MV-4-11 (cell line): ENCODE data around the gene CFAP65.

ENCODE experiments used
- DNase-seq: peaks from one replicate; lab custom pipeline; 2025; lab: John Stamatoyannopoulos, UW

The CFAP65 gene

GRCh38 chr2:219060821-219061791 is 19.8 kb upstream of the CFAP65 start, which contains the start of gene IHH:
TSS of gene IHH (minus strand) at chr2:219060921. CDS start at chr2:219060467, 454 bp downstream.
- no peak for DNase-seq

GRCh38 chr2:219059725-219060682 is 18.7 kb upstream of the CFAP65 start:
- no peak for DNase-seq

GRCh38 chr2:219059375-219059724 is 18.0 kb upstream of the CFAP65 start:
- DNase-seq = no peak

- no peak for DNase-seq
Measured at GRCh38 chr2:219058541-219059374, 17.4 kb upstream of the CFAP65 start.

- peak; percentile 34 for DNase-seq
Measured at GRCh38 chr2:219057709-219058540, 16.6 kb upstream of the CFAP65 start.

GRCh38 chr2:219056896-219057708 is 15.8 kb upstream of the CFAP65 start:
- DNase-seq = no peak

GRCh38 chr2:219056176-219056895 is 15.0 kb upstream of the CFAP65 start:
- no peak for DNase-seq

- DNase-seq = no peak
Measured at GRCh38 chr2:219054956-219055903, 13.9 kb upstream of the CFAP65 start.

GRCh38 chr2:219049282-219049681 is 8.0 kb upstream of the CFAP65 start:
- no peak for DNase-seq

GRCh38 chr2:219045937-219046550 is 4.7 kb upstream of the CFAP65 start:
- peak; percentile 44 for DNase-seq

GRCh38 chr2:219042750-219043149 is 1.4 kb upstream of the CFAP65 start:
- DNase-seq = no peak

- no peak for DNase-seq
Measured at GRCh38 chr2:219042157-219042556, 841 bp upstream of the CFAP65 start.

- no peak for DNase-seq
Measured at GRCh38 chr2:219038600-219038999, 2.7 kb downstream of the CFAP65 start.

- no peak for DNase-seq
Measured at GRCh38 chr2:219037783-219038499, 3.4 kb downstream of the CFAP65 start.

GRCh38 chr2:219035942-219036341 is 5.4 kb downstream of the CFAP65 start:
- DNase-seq = no peak

GRCh38 chr2:219034823-219035222 is 6.5 kb downstream of the CFAP65 start:
- no peak for DNase-seq
